Neural progenitor cell (in vitro differentiated cells): Measurements from ENCODE around the gene HIVEP1. TPM values are rescaled to one million over a fixed set of nuclear protein-coding genes. Genes with fewer than 3 reads are reported as not detected.
A peak's percentile ranks its signal among the peaks of the same experiment; 100 is the strongest.

Experiments
- DNase-seq: peaks from one replicate; pipeline ENCODE4 v3.0.0-alpha.2; 2016; ENCODE audit warnings: low spot score
- H2AFZ ChIP-seq: fragments of 200-600 bp; sonication (generic); replicated peaks from 2 replicates; pipeline ENCODE4 v1.6.1; 2016; ENCODE audit warnings: antibody characterized with exemption
- H3F3A ChIP-seq: fragments of 200-600 bp; sonication (generic); 2 replicates; pipeline ENCODE4 v1.6.1; 2016; ENCODE audit warnings: antibody characterized with exemption, low read depth
- H3K27ac ChIP-seq: fragments of 200-600 bp; sonication (generic); 2 replicates; pipeline ENCODE4 v1.5.1; 2016; ENCODE audit warnings: mild to moderate bottlenecking
- H3K27me3 ChIP-seq: fragments of 200-600 bp; sonication (generic); 2 replicates; pipeline ENCODE4 v1.6.1; 2016; ENCODE audit warnings: mild to moderate bottlenecking, moderate library complexity
- H3K36me3 ChIP-seq: fragments of 200-600 bp; sonication (generic); 2 replicates; pipeline ENCODE4 v1.5.1; 2016
- H3K4me1 ChIP-seq: fragments of 200-600 bp; sonication (generic); 2 replicates; pipeline ENCODE4 v1.6.1; 2016; ENCODE audit warnings: mixed run types
- H3K4me2 ChIP-seq: fragments of 200-600 bp; sonication (generic); 2 replicates; pipeline ENCODE4 v1.6.1; 2016
- H3K4me3 ChIP-seq: fragments of 200-600 bp; sonication (generic); 2 replicates; pipeline ENCODE4 v1.5.1; 2016
- H3K79me2 ChIP-seq: fragments of 200-600 bp; sonication (generic); 2 replicates; pipeline ENCODE4 v1.6.1; 2016; ENCODE audit warnings: low read depth
- H3K9ac ChIP-seq: fragments of 200-600 bp; sonication (generic); 2 replicates; pipeline ENCODE4 v1.6.1; 2016
- H3K9me3 ChIP-seq: fragments of 200-600 bp; sonication (generic); 2 replicates; pipeline ENCODE4 v1.5.1; 2016; ENCODE audit warnings: low read depth
- H4K20me1 ChIP-seq: fragments of 200-600 bp; sonication (generic); 2 replicates; pipeline ENCODE4 v1.6.1; 2016; ENCODE audit warnings: low read depth
- H3K27ac Mint-ChIP-seq: 3 replicates; pipeline ENCODE4 v1.8.0; 2021; ENCODE audit warnings: mixed read lengths
- H3K27me3 Mint-ChIP-seq: 2 replicates; pipeline ENCODE4 v1.8.0; 2022; ENCODE audit warnings: low read depth, mild to moderate bottlenecking, inconsistent platforms, moderate library complexity, mixed read lengths; ENCODE audit not compliant: insufficient read depth
- H3K36me3 Mint-ChIP-seq: 3 replicates; pipeline ENCODE4 v1.8.0; 2021; ENCODE audit warnings: mixed read lengths
- H3K4me1 Mint-ChIP-seq: 3 replicates; pipeline ENCODE4 v1.8.0; 2021; ENCODE audit warnings: mixed read lengths
- H3K4me3 Mint-ChIP-seq: 3 replicates; pipeline ENCODE4 v1.8.0; 2021; ENCODE audit warnings: mild to moderate bottlenecking, moderate library complexity, mixed read lengths
- H3K9me3 Mint-ChIP-seq: 3 replicates; pipeline ENCODE4 v1.8.0; 2020; ENCODE audit warnings: mixed read lengths
- CTCF ChIP-seq: fragments of 200-600 bp; sonication (generic); IDR thresholded peaks from 2 replicates; pipeline ENCODE4 v1.5.1; 2017; ENCODE audit warnings: antibody characterized with exemption, mild to moderate bottlenecking
- EZH2 ChIP-seq: fragments of 200-600 bp; sonication (generic); IDR thresholded peaks from 2 replicates; pipeline ENCODE4 v1.6.1; 2017; ENCODE audit warnings: antibody characterized with exemption, mild to moderate bottlenecking, moderate library complexity
- EZH2phosphoT487 ChIP-seq: fragments of 200-600 bp; sonication (generic); IDR thresholded peaks from 2 replicates; pipeline ENCODE4 v1.6.1; 2017; ENCODE audit warnings: antibody characterized with exemption
- total RNA-seq: library from RNA; depleted of rRNA; stranded (reverse); fragments of >200 nt; gene quantifications from 2 replicates; pipeline ENCODE4 v1.2.3, GENCODE V29; 2015; ENCODE audit warnings: low replicate concordance

HIVEP1 gene
- total RNA-seq, 1 donor from 2014 or later, result 23.3 TPM

- Histone ChIP-seq H3K27ac (no peak overlapping the region), H3K9me3 (no peaks in the 10 kb centered on the region), H3F3A (peaks cover 17% of the 10 kb centered on the region), H4K20me1 (no peaks in the 10 kb centered on the region), H3K4me1 (peaks cover 32% of the 10 kb centered on the region), H2AFZ (no peak overlapping the region), H3K27me3 (no peaks in the 10 kb centered on the region), H3K4me3 (no peak overlapping the region), H3K9ac (no peak overlapping the region), H3K36me3 (no peaks in the 10 kb centered on the region), H3K4me2 (peak overlapping the region; percentile 60), H3K79me2 (no peaks in the 10 kb centered on the region)
- H3K27me3 Mint-ChIP-seq, result peaks cover 2% of the 10 kb centered on the region
- no peak overlapping the region for H3K27ac Mint-ChIP-seq
- no peaks in the 10 kb centered on the region for H3K36me3 Mint-ChIP-seq
- H3K9me3 Mint-ChIP-seq, result peaks cover 2% of the 10 kb centered on the region
- no peak for DNase-seq
- H3K4me1 Mint-ChIP-seq, result peaks cover 23% of the 10 kb centered on the region
- no peak overlapping the region for H3K4me3 Mint-ChIP-seq
- TF ChIP-seq EZH2phosphoT487 (no peak), EZH2 (no peak), CTCF (no peak)
Observed at GRCh38 chr6:12173181-12173580, 161.1 kb downstream of the HIVEP1 start.

GRCh38 chr6:12173661-12174060 is 161.5 kb downstream of the HIVEP1 start:
- H3K27ac Mint-ChIP-seq, result peak overlapping the region; percentile 25
- H3K27me3 Mint-ChIP-seq, result peaks cover 2% of the 10 kb centered on the region
- H3K27me3 ChIP-seq, result no peaks in the 10 kb centered on the region
- TF ChIP-seq CTCF (no peak), EZH2phosphoT487 (no peak), EZH2 (no peak)
- H3K79me2 ChIP-seq, result no peaks in the 10 kb centered on the region
- H3K9ac ChIP-seq, result no peak overlapping the region
- H3K4me2 ChIP-seq, result peak overlapping the region; percentile 60
- H4K20me1 ChIP-seq, result no peaks in the 10 kb centered on the region
- no peak overlapping the region for H3K27ac ChIP-seq
- peaks cover 32% of the 10 kb centered on the region for H3K4me1 ChIP-seq
- peaks cover 2% of the 10 kb centered on the region for H3K9me3 Mint-ChIP-seq
- no peak overlapping the region for H3K4me3 Mint-ChIP-seq
- no peak overlapping the region for H2AFZ ChIP-seq
- H3K4me1 Mint-ChIP-seq, result peaks cover 23% of the 10 kb centered on the region
- no peak overlapping the region for H3K4me3 ChIP-seq
- H3K36me3 ChIP-seq, result no peaks in the 10 kb centered on the region
- H3K36me3 Mint-ChIP-seq, result no peaks in the 10 kb centered on the region
- peaks cover 17% of the 10 kb centered on the region for H3F3A ChIP-seq
- no peaks in the 10 kb centered on the region for H3K9me3 ChIP-seq
- peak; percentile 68 for DNase-seq

GRCh38 chr6:12174878-12175277 is 162.8 kb downstream of the HIVEP1 start:
- Histone ChIP-seq H3K79me2 (no peaks in the 10 kb centered on the region), H3K36me3 (no peaks in the 10 kb centered on the region), H3K9ac (no peak overlapping the region), H3F3A (peaks cover 17% of the 10 kb centered on the region), H2AFZ (no peak overlapping the region), H3K4me1 (peaks cover 32% of the 10 kb centered on the region), H3K4me2 (peak overlapping the region; percentile 40), H3K27me3 (no peaks in the 10 kb centered on the region), H3K9me3 (no peaks in the 10 kb centered on the region), H4K20me1 (no peaks in the 10 kb centered on the region), H3K27ac (no peak overlapping the region), H3K4me3 (no peak overlapping the region)
- Mint-ChIP-seq H3K4me1 (peaks cover 23% of the 10 kb centered on the region), H3K4me3 (no peak overlapping the region), H3K27me3 (peaks cover 2% of the 10 kb centered on the region), H3K36me3 (no peaks in the 10 kb centered on the region), H3K9me3 (peaks cover 2% of the 10 kb centered on the region), H3K27ac (no peak overlapping the region)
- no peak for TF ChIP-seq EZH2
- no peak for TF ChIP-seq EZH2phosphoT487
- TF ChIP-seq CTCF, result no peak
- no peak for DNase-seq
